Loucy (cell line): ENCODE data around the gene PTPRN2.

Experiments used
- H2AFZ ChIP-seq: fragments of 200-600 bp; sonication (generic); 2 replicates; pipeline ENCODE4 v1.6.0; 2016; ENCODE audit warnings: antibody characterized with exemption, mild to moderate bottlenecking, low read length, moderate library complexity
- H3F3A ChIP-seq: fragments of 200-600 bp; 2 replicates; pipeline ENCODE4 v1.6.0; 2016; ENCODE audit warnings: antibody characterized with exemption, low read depth, mild to moderate bottlenecking
- H3K27me3 ChIP-seq: fragments of 200-600 bp; sonication (generic); 2 replicates; pipeline ENCODE4 v1.6.1; 2014; ENCODE audit warnings: low read length, mild to moderate bottlenecking; ENCODE audit not compliant: insufficient read depth, poor library complexity, severe bottlenecking
- H3K36me3 ChIP-seq: fragments of 200-600 bp; sonication (generic); 2 replicates; pipeline ENCODE4 v1.6.1; 2016; ENCODE audit warnings: low read length; ENCODE audit not compliant: insufficient read depth
- H3K4me1 ChIP-seq: fragments of 200-600 bp; sonication (generic); 2 replicates; pipeline ENCODE4 v1.5.1; 2014; ENCODE audit warnings: low read length, mild to moderate bottlenecking; ENCODE audit not compliant: insufficient read depth, poor library complexity, severe bottlenecking
- H3K4me2 ChIP-seq: fragments of 200-600 bp; sonication (generic); 2 replicates; pipeline ENCODE4 v1.6.0; 2014; ENCODE audit warnings: antibody characterized with exemption, low read length, low read depth, mild to moderate bottlenecking; ENCODE audit not compliant: poor library complexity, severe bottlenecking
- H3K4me3 ChIP-seq: fragments of 200-600 bp; sonication (generic); 2 replicates; pipeline ENCODE4 v1.5.1; 2014; ENCODE audit warnings: low read length, mild to moderate bottlenecking, mixed read lengths; ENCODE audit not compliant: poor library complexity, severe bottlenecking
- H3K79me2 ChIP-seq: fragments of 200-600 bp; sonication (generic); 2 replicates; pipeline ENCODE4 v1.6.1; 2014; ENCODE audit warnings: low read length; ENCODE audit not compliant: insufficient read depth
- H3K9ac ChIP-seq: fragments of 200-600 bp; sonication (generic); 2 replicates; pipeline ENCODE4 v1.6.0; 2014; ENCODE audit warnings: mild to moderate bottlenecking, low read depth, low read length, moderate library complexity; ENCODE audit not compliant: poor library complexity, severe bottlenecking
- H3K9me2 ChIP-seq: fragments of 200-600 bp; sonication (generic); replicated peaks from 2 replicates; pipeline ENCODE4 v1.6.1; 2016; ENCODE audit warnings: low read depth, low read length, mixed read lengths
- H3K9me3 ChIP-seq: fragments of 200-600 bp; sonication (generic); 2 replicates; pipeline ENCODE4 v1.6.1; 2014; ENCODE audit warnings: mild to moderate bottlenecking, antibody characterized with exemption, low read length, low read depth; ENCODE audit not compliant: insufficient read depth
- H4K20me1 ChIP-seq: fragments of 200-600 bp; sonication (generic); 2 replicates; pipeline ENCODE4 v1.6.0; 2014; ENCODE audit warnings: antibody characterized with exemption, low read length, mild to moderate bottlenecking; ENCODE audit not compliant: insufficient read depth, poor library complexity, severe bottlenecking
- CTCF ChIP-seq: fragments of 200-600 bp; sonication (generic); conservative IDR thresholded peaks from 2 replicates; pipeline ENCODE4 v1.5.1; 2014; ENCODE audit warnings: mild to moderate bottlenecking, antibody characterized with exemption, low read length
- EZH2phosphoT487 ChIP-seq: fragments of 200-600 bp; IDR thresholded peaks from 2 replicates; pipeline ENCODE4 v1.6.1; 2018; ENCODE audit warnings: antibody characterized with exemption, mild to moderate bottlenecking, moderate library complexity, borderline replicate concordance

Gene PTPRN2

GRCh38 chr7:157560710-157561522, 1026.7 kb downstream of the PTPRN2 start:
- no peaks in the 10 kb centered on the region; the same call in 1 of the 2 replicates for H3K9me3 ChIP-seq
- no peaks in the 10 kb centered on the region for H3K4me1 ChIP-seq
- H3K9me2 ChIP-seq, result no peaks in the 10 kb centered on the region
- TF ChIP-seq EZH2phosphoT487 (no peak), CTCF (no peak)
- H3K9ac ChIP-seq, result no peak overlapping the region
- H3K79me2 ChIP-seq, result no peaks in the 10 kb centered on the region
- H2AFZ ChIP-seq, result no peak overlapping the region
- H3K27me3 ChIP-seq, result no peaks in the 10 kb centered on the region
- H3K4me2 ChIP-seq, result no peak overlapping the region
- H3K4me3 ChIP-seq, result no peak overlapping the region
- H3F3A ChIP-seq, result no peaks in the 10 kb centered on the region
- H3K36me3 ChIP-seq, result no peaks in the 10 kb centered on the region
- no peaks in the 10 kb centered on the region for H4K20me1 ChIP-seq

DNA sequence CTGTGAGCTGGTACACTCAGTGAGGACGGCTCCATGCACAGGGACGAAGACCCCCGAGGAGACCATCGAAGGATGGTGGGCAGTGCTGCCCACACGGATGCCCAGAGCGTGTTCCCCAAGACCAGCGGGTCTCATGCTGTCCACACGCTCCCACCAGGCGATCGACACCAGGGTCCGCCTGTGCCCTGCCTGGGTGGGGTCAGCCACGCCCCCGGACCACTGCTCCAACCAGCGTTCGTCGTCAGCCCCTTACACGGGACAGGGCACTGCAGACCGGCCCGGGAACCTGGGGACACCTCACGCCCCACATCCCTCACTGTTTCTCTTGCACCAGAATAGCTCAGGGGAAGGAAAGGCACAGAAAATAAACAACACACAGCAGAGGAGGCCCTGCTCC, 1027.4 kb downstream of the PTPRN2 start:
- Histone ChIP-seq H3K79me2 (no peaks in the 10 kb centered on the region), H3F3A (no peaks in the 10 kb centered on the region), H3K9me3 (no peaks in the 10 kb centered on the region; the same call in 1 of the 2 replicates), H3K9me2 (no peaks in the 10 kb centered on the region), H3K36me3 (no peaks in the 10 kb centered on the region), H3K4me2 (no peak overlapping the region), H3K27me3 (no peaks in the 10 kb centered on the region), H2AFZ (no peak overlapping the region), H3K9ac (no peak overlapping the region), H4K20me1 (no peaks in the 10 kb centered on the region), H3K4me1 (no peaks in the 10 kb centered on the region), H3K4me3 (no peak overlapping the region)
- TF ChIP-seq EZH2phosphoT487 (no peak), CTCF (no peak)

DNA sequence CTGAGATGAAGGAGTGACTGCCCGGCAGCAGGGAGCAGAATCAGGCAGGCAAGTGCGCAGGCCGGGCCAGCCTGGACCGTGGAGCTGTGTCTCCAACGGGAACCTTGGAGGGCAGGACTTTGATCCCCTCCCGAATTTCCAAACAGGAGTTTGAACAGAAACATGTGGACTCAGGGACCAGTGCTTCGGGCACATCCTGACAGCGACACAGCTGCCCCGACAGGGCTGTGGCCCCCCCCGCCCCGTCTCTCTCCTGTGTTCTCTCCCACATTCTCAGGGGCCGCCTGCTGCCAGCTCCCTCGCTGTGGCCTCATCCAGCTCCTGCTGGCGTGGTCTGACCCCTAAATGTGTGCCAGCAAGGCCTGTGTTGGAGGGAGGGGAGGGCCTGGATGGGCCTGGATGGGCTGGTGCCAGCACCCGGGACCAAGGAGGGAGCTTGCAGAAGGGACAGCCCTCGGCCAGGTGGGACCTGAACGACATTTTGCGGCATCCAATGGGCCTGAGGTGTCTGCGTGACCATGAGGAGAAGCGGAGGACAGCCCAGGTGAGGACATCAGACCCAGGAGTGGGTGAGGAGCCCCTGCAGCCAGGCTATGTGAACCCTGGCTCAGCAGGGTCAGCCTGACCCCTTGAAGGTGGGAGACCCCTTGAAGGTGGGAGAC, 1027.9 kb downstream of the PTPRN2 start:
- no peaks in the 10 kb centered on the region for H3K9me2 ChIP-seq
- H3K9ac ChIP-seq, result no peak overlapping the region
- H3K36me3 ChIP-seq, result no peaks in the 10 kb centered on the region
- H2AFZ ChIP-seq, result no peak overlapping the region
- H3K4me3 ChIP-seq, result no peak overlapping the region
- no peak for TF ChIP-seq EZH2phosphoT487
- TF ChIP-seq CTCF, result no peak
- H3F3A ChIP-seq, result no peaks in the 10 kb centered on the region
- H3K79me2 ChIP-seq, result no peaks in the 10 kb centered on the region
- no peak overlapping the region for H3K4me2 ChIP-seq
- no peaks in the 10 kb centered on the region; the same call in 1 of the 2 replicates for H3K9me3 ChIP-seq
- H3K27me3 ChIP-seq, result no peaks in the 10 kb centered on the region
- H3K4me1 ChIP-seq, result no peaks in the 10 kb centered on the region
- H4K20me1 ChIP-seq, result no peaks in the 10 kb centered on the region
